HepG2 (cell line): ENCODE measurements around the gene PPAN. TPM values are rescaled to one million over a fixed set of nuclear protein-coding genes. Genes with fewer than 3 reads are reported as not detected.

Experiments
- AGO1 ChIP-seq: fragments of 200-400 bp; formaldehyde crosslinking; IDR thresholded peaks from 2 replicates; pipeline ENCODE4 v1.6.1; 2017; ENCODE audit warnings: mild to moderate bottlenecking, low read depth, low read length, moderate library complexity; ENCODE audit not compliant: poor library complexity, severe bottlenecking
- BCL3 ChIP-seq: sonication (generic); formaldehyde crosslinking; IDR thresholded peaks from 2 replicates; pipeline ENCODE4 v1.5.1; 2020; ENCODE audit warnings: mild to moderate bottlenecking, missing genetic modification reagents, moderate library complexity
- HDAC2 ChIP-seq: sonication (generic); formaldehyde crosslinking; IDR thresholded peaks from 2 replicates; pipeline ENCODE4 v1.4.0; 2020; ENCODE audit warnings: missing genetic modification reagents
- KDM1A ChIP-seq: IDR thresholded peaks from 2 replicates; pipeline ENCODE4 v1.6.1; 2016; ENCODE audit warnings: missing compliant biosample characterization
- MEF2D ChIP-seq: sonication (generic); formaldehyde crosslinking; IDR thresholded peaks from 2 replicates; pipeline ENCODE4 v1.5.1; 2020; ENCODE audit warnings: mild to moderate bottlenecking, missing genetic modification reagents
- NFIC ChIP-seq: IDR thresholded peaks from 2 replicates; pipeline ENCODE4 v1.6.1; 2012; ENCODE audit warnings: mild to moderate bottlenecking, low read length, inconsistent platforms
- POGZ ChIP-seq: sonication (generic); formaldehyde crosslinking; IDR thresholded peaks from 2 replicates; pipeline ENCODE4 v1.4.0; 2020; ENCODE audit warnings: mild to moderate bottlenecking, missing genetic modification reagents
- RARG ChIP-seq: sonication (generic); formaldehyde crosslinking; IDR thresholded peaks from 2 replicates; pipeline ENCODE4 v1.4.0; 2020; ENCODE audit warnings: low read depth, mild to moderate bottlenecking, missing genetic modification reagents
- SNRNP70 ChIP-seq: fragments of 200-400 bp; formaldehyde crosslinking; IDR thresholded peaks from 2 replicates; pipeline ENCODE4 v1.6.1; 2017; ENCODE audit warnings: mild to moderate bottlenecking, low read depth, low read length, moderate library complexity
- TBX3 ChIP-seq: fragments of 450-650 bp; IDR thresholded peaks from 2 replicates; pipeline ENCODE4 v1.6.1; 2017; ENCODE audit warnings: antibody characterized with exemption, mild to moderate bottlenecking, inconsistent platforms, borderline replicate concordance
- ZFP91 ChIP-seq: sonication (generic); formaldehyde crosslinking; IDR thresholded peaks from 2 replicates; pipeline ENCODE4 v1.9.0; 2022; ENCODE audit warnings: missing genetic modification reagents, mild to moderate bottlenecking, borderline replicate concordance
- ZFX ChIP-seq: sonication (generic); formaldehyde crosslinking; IDR thresholded peaks from 2 replicates; pipeline ENCODE4 v1.4.0; 2020; ENCODE audit warnings: mild to moderate bottlenecking, low read depth, missing genetic modification reagents, moderate library complexity
- ZNF326 ChIP-seq: sonication (generic); formaldehyde crosslinking; IDR thresholded peaks from 2 replicates; pipeline ENCODE4 v1.4.0; 2020; ENCODE audit warnings: missing genetic modification reagents, borderline replicate concordance
- ZNF749 ChIP-seq: sonication (generic); formaldehyde crosslinking; IDR thresholded peaks from 2 replicates; pipeline ENCODE4 v1.8.0; 2022; ENCODE audit warnings: mild to moderate bottlenecking, missing genetic modification reagents, moderate library complexity, borderline replicate concordance
- polyA plus RNA-seq, 8 experiments: library from polyadenylated mRNA; depleted of rRNA in 3 of 8; stranded (reverse) in 7 of 8; unstranded in 1 of 8; fragments of >200 nt; fragmentation: Illumina TruSeq in 4 of 8; extraction: Trizol in 4 of 8; gene quantifications; 2 replicates each; pipeline versions ENCODE4 v1.2.1 to v1.2.3, GENCODE V29; 2011 to 2016; ENCODE audit warnings: low read depth in 4 of 8, missing spikeins in 1 of 8, mixed read lengths in 1 of 8; ENCODE audit not compliant: insufficient read depth in 1 of 8
- total RNA-seq, 5 experiments: library from RNA; depleted of rRNA; stranded (reverse); fragments of >200 nt; fragmentation: Illumina TruSeq; extraction: Trizol; gene quantifications; 2 replicates each; pipeline ENCODE4 v1.2.3, GENCODE V29; 2016; ENCODE audit warnings: low read depth in 1 of 5
- TF ChIP-seq, protein P1 (sequence below): sonication (generic); IDR thresholded peaks from 2 replicates; pipeline ENCODE4 v1.6.1; 2016; ENCODE audit warnings: low read depth, borderline replicate concordance
- TF ChIP-seq, protein P2 (sequence below): sonication (generic); formaldehyde crosslinking; conservative IDR thresholded peaks from 2 replicates; pipeline ENCODE4 v1.8.0; 2022; ENCODE audit warnings: missing genetic modification reagents
- TF ChIP-seq, protein P3 (sequence below): sonication (generic); formaldehyde crosslinking; IDR thresholded peaks from 2 replicates; pipeline ENCODE4 v1.8.0; 2022; ENCODE audit warnings: mild to moderate bottlenecking, missing genetic modification reagents
- TF ChIP-seq, protein P4 (sequence below): sonication (generic); formaldehyde crosslinking; IDR thresholded peaks from 2 replicates; pipeline ENCODE4 v1.5.1; 2020; ENCODE audit warnings: missing genetic modification reagents, mild to moderate bottlenecking, borderline replicate concordance

Gene PPAN
- total and polyA plus RNA-seq, 2 of the 13 experiments (the other 11 are each of a cell fraction or from before 2014, with no cell fraction given) = 36.2 to 41.9 TPM

DNA sequence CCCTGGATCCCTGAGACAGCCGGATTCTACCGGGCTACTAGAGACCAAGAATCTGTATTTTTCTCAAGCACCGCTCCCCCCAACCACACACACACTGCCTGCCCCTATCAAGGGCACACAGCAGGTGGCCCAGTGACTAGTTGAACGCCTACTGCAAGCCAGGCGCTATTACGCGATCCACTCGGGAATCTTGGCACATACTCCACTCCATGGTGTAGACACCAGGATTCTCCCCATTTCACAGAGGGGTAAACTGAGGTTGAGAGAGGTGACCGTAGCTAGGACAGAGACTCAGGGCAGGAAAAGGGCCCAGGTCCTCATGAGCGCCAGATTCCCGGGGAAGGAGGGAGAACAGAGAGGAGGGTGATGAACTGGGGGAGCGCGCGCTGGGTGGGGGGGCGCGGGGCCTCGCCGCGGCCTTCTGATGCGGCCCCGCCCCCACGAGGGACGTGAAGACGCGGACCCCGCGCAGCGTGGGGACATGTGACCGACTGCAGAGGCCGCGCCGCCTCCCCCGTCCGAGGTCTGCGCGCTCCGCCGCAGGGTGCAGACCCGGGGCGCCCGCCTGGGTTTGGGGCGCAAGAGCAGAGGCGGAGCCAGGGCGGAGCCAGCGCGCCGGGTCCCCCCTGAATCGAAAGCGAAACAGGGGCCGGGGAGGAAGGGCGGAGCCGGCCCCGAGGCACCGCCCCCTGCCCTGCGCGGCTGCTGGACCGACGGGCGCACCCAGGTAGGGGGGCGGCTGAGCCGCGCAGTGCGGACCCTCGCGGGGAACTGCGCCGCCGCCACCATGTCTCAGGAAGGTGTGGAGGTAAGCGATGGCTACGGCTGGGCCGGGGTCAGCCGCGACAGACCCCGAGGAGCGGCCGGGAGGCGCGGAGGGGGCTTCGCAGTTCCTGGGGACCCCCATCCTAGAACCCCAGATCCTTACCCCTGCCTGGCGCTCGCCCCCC lies 20.2 kb upstream of the PPAN start, which contains the start of gene SHFL (continued):
- TF ChIP-seq HDAC2 = peak; percentile 71
- no peak for TF ChIP-seq NFIC
- peak; percentile 77; the same call in 1 of the 2 replicates for TF ChIP-seq ZFP91
- TF ChIP-seq ZNF326 (CRISPR knock-in tag) = no peak
- peak; percentile 61 for TF ChIP-seq ZFX
- no peak for TF ChIP-seq TBX3
- TF ChIP-seq, protein P1, sequence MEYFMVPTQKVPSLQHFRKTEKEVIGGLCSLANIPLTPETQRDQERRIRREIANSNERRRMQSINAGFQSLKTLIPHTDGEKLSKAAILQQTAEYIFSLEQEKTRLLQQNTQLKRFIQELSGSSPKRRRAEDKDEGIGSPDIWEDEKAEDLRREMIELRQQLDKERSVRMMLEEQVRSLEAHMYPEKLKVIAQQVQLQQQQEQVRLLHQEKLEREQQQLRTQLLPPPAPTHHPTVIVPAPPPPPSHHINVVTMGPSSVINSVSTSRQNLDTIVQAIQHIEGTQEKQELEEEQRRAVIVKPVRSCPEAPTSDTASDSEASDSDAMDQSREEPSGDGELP = peak; percentile 8; the same call in 1 of the 2 replicates
- TF ChIP-seq, protein P2, sequence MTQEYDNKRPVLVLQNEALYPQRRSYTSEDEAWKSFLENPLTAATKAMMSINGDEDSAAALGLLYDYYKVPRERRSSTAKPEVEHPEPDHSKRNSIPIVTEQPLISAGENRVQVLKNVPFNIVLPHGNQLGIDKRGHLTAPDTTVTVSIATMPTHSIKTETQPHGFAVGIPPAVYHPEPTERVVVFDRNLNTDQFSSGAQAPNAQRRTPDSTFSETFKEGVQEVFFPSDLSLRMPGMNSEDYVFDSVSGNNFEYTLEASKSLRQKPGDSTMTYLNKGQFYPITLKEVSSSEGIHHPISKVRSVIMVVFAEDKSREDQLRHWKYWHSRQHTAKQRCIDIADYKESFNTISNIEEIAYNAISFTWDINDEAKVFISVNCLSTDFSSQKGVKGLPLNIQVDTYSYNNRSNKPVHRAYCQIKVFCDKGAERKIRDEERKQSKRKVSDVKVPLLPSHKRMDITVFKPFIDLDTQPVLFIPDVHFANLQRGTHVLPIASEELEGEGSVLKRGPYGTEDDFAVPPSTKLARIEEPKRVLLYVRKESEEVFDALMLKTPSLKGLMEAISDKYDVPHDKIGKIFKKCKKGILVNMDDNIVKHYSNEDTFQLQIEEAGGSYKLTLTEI (CRISPR knock-in tag) = no peak
- peak; percentile 24 for TF ChIP-seq AGO1
- peak; percentile 97 for TF ChIP-seq KDM1A (CRISPR knock-in tag)
- no peak for TF ChIP-seq SNRNP70
- TF ChIP-seq POGZ (CRISPR knock-in tag) = peak; percentile 21; the same call in 1 of the 2 replicates
- TF ChIP-seq MEF2D (CRISPR knock-in tag) = no peak
- TF ChIP-seq RARG (CRISPR knock-in tag) = no peak; the same call in 1 of the 2 replicates
- peak; percentile 49; the same call in 1 of the 2 replicates for TF ChIP-seq BCL3 (CRISPR knock-in tag)
- TF ChIP-seq, protein P3, sequence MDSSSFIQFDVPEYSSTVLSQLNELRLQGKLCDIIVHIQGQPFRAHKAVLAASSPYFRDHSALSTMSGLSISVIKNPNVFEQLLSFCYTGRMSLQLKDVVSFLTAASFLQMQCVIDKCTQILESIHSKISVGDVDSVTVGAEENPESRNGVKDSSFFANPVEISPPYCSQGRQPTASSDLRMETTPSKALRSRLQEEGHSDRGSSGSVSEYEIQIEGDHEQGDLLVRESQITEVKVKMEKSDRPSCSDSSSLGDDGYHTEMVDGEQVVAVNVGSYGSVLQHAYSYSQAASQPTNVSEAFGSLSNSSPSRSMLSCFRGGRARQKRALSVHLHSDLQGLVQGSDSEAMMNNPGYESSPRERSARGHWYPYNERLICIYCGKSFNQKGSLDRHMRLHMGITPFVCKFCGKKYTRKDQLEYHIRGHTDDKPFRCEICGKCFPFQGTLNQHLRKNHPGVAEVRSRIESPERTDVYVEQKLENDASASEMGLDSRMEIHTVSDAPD = no peak
- TF ChIP-seq ZNF749 (CRISPR knock-in tag) = no peak
- TF ChIP-seq, protein P4, sequence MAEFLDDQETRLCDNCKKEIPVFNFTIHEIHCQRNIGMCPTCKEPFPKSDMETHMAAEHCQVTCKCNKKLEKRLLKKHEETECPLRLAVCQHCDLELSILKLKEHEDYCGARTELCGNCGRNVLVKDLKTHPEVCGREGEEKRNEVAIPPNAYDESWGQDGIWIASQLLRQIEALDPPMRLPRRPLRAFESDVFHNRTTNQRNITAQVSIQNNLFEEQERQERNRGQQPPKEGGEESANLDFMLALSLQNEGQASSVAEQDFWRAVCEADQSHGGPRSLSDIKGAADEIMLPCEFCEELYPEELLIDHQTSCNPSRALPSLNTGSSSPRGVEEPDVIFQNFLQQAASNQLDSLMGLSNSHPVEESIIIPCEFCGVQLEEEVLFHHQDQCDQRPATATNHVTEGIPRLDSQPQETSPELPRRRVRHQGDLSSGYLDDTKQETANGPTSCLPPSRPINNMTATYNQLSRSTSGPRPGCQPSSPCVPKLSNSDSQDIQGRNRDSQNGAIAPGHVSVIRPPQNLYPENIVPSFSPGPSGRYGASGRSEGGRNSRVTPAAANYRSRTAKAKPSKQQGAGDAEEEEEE (CRISPR knock-in tag) = no peak
